GM12878 (cell line): ENCODE measurements around the gene CARMIL3. TPM values are rescaled to one million over a fixed set of nuclear protein-coding genes. Genes with fewer than 3 reads are reported as not detected.

Experiments used
- ATF3 ChIP-seq: IDR thresholded peaks from 2 replicates; pipeline ENCODE4 v1.6.1; 2011; ENCODE audit warnings: low read depth, mild to moderate bottlenecking, low read length, moderate library complexity, borderline replicate concordance; ENCODE audit errors: extremely low read depth
- BCL3 ChIP-seq: IDR thresholded peaks from 2 replicates; pipeline ENCODE4 v1.6.1; 2011; ENCODE audit warnings: borderline replicate concordance, low read depth, mild to moderate bottlenecking, moderate library complexity, low read length; ENCODE audit not compliant: insufficient read depth, poor library complexity, severe bottlenecking
- CHD4 ChIP-seq: fragments of 200-600 bp; sonication (generic); IDR thresholded peaks from 2 replicates; pipeline ENCODE4 v1.6.1; 2016; ENCODE audit warnings: mild to moderate bottlenecking
- E4F1 ChIP-seq: fragments of 450-650 bp; IDR thresholded peaks from 2 replicates; pipeline ENCODE4 v1.6.1; 2018; ENCODE audit warnings: borderline replicate concordance, mild to moderate bottlenecking; ENCODE audit not compliant: partially characterized antibody
- HDGF ChIP-seq: fragments of 450-650 bp; IDR thresholded peaks from 2 replicates; pipeline ENCODE4 v1.6.1; 2016; ENCODE audit warnings: antibody characterized with exemption
- JUNB ChIP-seq: IDR thresholded peaks from 2 replicates; pipeline ENCODE4 v1.6.1; 2016; ENCODE audit warnings: antibody characterized with exemption, mild to moderate bottlenecking
- KDM1A ChIP-seq: fragments of 200-600 bp; sonication (generic); IDR thresholded peaks from 2 replicates; pipeline ENCODE4 v1.6.1; 2016; ENCODE audit warnings: borderline replicate concordance
- MAX ChIP-seq: IDR thresholded peaks from 2 replicates; pipeline ENCODE4 v1.6.1; 2012; ENCODE audit warnings: low read depth, low read length, improper control_type of control experiment
- MTA2 ChIP-seq: fragments of 450-650 bp; IDR thresholded peaks from 2 replicates; pipeline ENCODE4 v1.6.1; 2016; ENCODE audit warnings: low read depth, mild to moderate bottlenecking, moderate library complexity
- PAX5 ChIP-seq: IDR thresholded peaks from 2 replicates; pipeline ENCODE4 v1.6.1; 2011; ENCODE audit warnings: low read depth, low read length, borderline replicate concordance
- PBX3 ChIP-seq: IDR thresholded peaks from 2 replicates; pipeline ENCODE4 v1.6.1; 2011; ENCODE audit warnings: mild to moderate bottlenecking, low read depth, low read length, moderate library complexity; ENCODE audit not compliant: insufficient replicate concordance
- RAD51 ChIP-seq: fragments of 450-650 bp; IDR thresholded peaks from 2 replicates; pipeline ENCODE4 v1.6.1; 2016; ENCODE audit warnings: moderate library complexity, mild to moderate bottlenecking, inconsistent platforms
- RELA ChIP-seq: fragments of 450-650 bp; IDR thresholded peaks from 2 replicates; pipeline ENCODE4 v1.8.0; 2014; ENCODE audit warnings: borderline replicate concordance; ENCODE audit not compliant: partially characterized antibody
- SIN3A ChIP-seq: IDR thresholded peaks from 2 replicates; pipeline ENCODE4 v1.6.1; 2012; ENCODE audit warnings: low read depth, low read length, improper control_type of control experiment
- SPI1 ChIP-seq: IDR thresholded peaks from 2 replicates; pipeline ENCODE4 v1.6.1; 2011; ENCODE audit warnings: low read depth, mild to moderate bottlenecking, low read length, moderate library complexity, borderline replicate concordance; ENCODE audit not compliant: insufficient read depth
- STAT3 ChIP-seq: IDR thresholded peaks from 2 replicates; pipeline ENCODE4 v1.6.1; 2011; ENCODE audit warnings: low read depth, low read length, improper control_type of control experiment
- TARDBP ChIP-seq: IDR thresholded peaks from 2 replicates; pipeline ENCODE4 v1.6.1; 2016; ENCODE audit warnings: borderline replicate concordance
- USF2 ChIP-seq: IDR thresholded peaks from 2 replicates; pipeline ENCODE4 v1.6.1; 2011; ENCODE audit warnings: low read depth, low read length, improper control_type of control experiment, borderline replicate concordance
- ZNF274 ChIP-seq: IDR thresholded peaks from one replicate; pipeline ENCODE4 v1.8.0; 2011; ENCODE audit not compliant: insufficient read length, insufficient read depth
- ZNF622 ChIP-seq: fragments of 450-650 bp; IDR thresholded peaks from 2 replicates; pipeline ENCODE4 v1.6.1; 2017; ENCODE audit warnings: mild to moderate bottlenecking, inconsistent platforms
- polyA plus RNA-seq, 11 experiments: library from polyadenylated mRNA; depleted of rRNA in 4 of 11; unstranded in 6 of 11; stranded (reverse) in 5 of 11; fragments of >200 nt; fragmentation: Nextera tagmentation in 4 of 11; fragmentation: Illumina TruSeq in 1 of 11; extraction: Ambion mirVana in 4 of 11; extraction: Trizol in 1 of 11; gene quantifications; 1 replicate in 1 of 11; 2 replicates in 10 of 11; pipeline versions ENCODE4 v1.2.1 to v1.2.3, GENCODE V29; 2011 to 2016; ENCODE audit warnings: inconsistent platforms in 2 of 11, missing spikeins in 2 of 11, low read depth in 1 of 11
- total RNA-seq, 4 experiments: library from RNA; depleted of rRNA in 3 of 4; stranded (reverse); fragments of >200 nt in 3 of 4; fragmentation: Illumina TruSeq in 1 of 4; extraction: Trizol in 1 of 4; gene quantifications; 2 replicates each; pipeline versions ENCODE4 v1.2.1 to v1.2.3, GENCODE V29; 2013 to 2021

CARMIL3 gene
- total and polyA plus RNA-seq, 10 of the 15 experiments (the other 5 are each of a cell fraction or from before 2014, with no cell fraction given): 0.09 to 0.32 (median 0.25) TPM; not detected in 3

- peak; percentile 91 for TF ChIP-seq USF2
- no peak; the same call in 1 of the 2 replicates for TF ChIP-seq JUNB
- peak; percentile 99 for TF ChIP-seq RAD51
- peak; percentile 1 for TF ChIP-seq PBX3
- TF ChIP-seq PAX5: peak; percentile 76
- TF ChIP-seq HDGF: peak; percentile 91
- TF ChIP-seq E4F1: no peak
- no peak for TF ChIP-seq MTA2
- no peak for TF ChIP-seq ZNF622
- TF ChIP-seq ZNF274: no peak
- TF ChIP-seq TARDBP: 0 out of 2 replicates have a peak, but pooled peaks have one; percentile 28
- peak; percentile 95 for TF ChIP-seq MAX
- no peak for TF ChIP-seq SIN3A
- no peak for TF ChIP-seq CHD4
- peak; percentile 29 for TF ChIP-seq BCL3
- TF ChIP-seq STAT3: peak; percentile 62; the same call in 1 of the 2 replicates
- TF ChIP-seq SPI1: no peak
- TF ChIP-seq KDM1A: no peak
- peak; percentile 58; the same call in 1 of the 2 replicates for TF ChIP-seq ATF3
- TF ChIP-seq RELA: peak; percentile 50
Observed at GRCh38 chr14:24095271-24096068, 43.7 kb downstream of the CARMIL3 start (continued).
